ENCODE results near the gene YBX2. TPM values are rescaled to one million over a fixed set of nuclear protein-coding genes. Genes with fewer than 3 reads are reported as not detected.

YBX2 gene
- total RNA-seq, 2 experiments from 2014 or later = 0.10 to 0.55 TPM

GRCh38 chr17:7311110-7311705 is 16.8 kb upstream of the YBX2 start:
- POLR2A ChIA-PET = interaction anchor here (0.6 kb wide), 1 partner anchor 93 kb away, joined by 4 read pairs; the partner anchor contains the start of gene TMEM256
- CTCF ChIA-PET = interaction anchor here (1.0 kb wide), 1 partner anchor 26 kb away, joined by 4 read pairs; no protein-coding TSS in a partner anchor

DNA sequence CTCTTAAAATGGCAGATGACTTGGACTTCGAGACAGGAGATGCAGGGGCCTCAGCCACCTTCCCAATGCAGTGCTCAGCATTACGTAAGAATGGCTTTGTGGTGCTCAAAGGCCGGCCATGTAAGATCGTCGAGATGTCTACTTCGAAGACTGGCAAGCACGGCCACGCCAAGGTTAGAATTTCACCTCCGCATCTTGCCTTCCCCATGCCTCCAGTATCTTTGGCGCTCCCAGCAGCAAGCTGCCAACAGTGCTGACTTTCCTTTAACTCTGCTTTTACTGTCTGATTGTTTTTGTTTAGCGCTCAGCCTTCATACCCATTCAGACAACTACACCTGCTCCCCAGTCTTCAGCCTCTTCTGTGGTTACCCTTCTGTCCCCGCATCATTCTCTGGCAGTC is 15.2 kb upstream of the YBX2 start:
- ChIA-PET CTCF (interaction anchor here (1.1 kb wide), 1 partner anchor 12 kb away, joined by 3 read pairs; no protein-coding TSS in a partner anchor), POLR2A (interaction anchor here (0.5 to 2.0 kb wide), 7 partner anchors 20 to 267 kb away, joined by 3 to 12 read pairs (median 3); partner anchors contain the start of gene ACAP1)

DNA sequence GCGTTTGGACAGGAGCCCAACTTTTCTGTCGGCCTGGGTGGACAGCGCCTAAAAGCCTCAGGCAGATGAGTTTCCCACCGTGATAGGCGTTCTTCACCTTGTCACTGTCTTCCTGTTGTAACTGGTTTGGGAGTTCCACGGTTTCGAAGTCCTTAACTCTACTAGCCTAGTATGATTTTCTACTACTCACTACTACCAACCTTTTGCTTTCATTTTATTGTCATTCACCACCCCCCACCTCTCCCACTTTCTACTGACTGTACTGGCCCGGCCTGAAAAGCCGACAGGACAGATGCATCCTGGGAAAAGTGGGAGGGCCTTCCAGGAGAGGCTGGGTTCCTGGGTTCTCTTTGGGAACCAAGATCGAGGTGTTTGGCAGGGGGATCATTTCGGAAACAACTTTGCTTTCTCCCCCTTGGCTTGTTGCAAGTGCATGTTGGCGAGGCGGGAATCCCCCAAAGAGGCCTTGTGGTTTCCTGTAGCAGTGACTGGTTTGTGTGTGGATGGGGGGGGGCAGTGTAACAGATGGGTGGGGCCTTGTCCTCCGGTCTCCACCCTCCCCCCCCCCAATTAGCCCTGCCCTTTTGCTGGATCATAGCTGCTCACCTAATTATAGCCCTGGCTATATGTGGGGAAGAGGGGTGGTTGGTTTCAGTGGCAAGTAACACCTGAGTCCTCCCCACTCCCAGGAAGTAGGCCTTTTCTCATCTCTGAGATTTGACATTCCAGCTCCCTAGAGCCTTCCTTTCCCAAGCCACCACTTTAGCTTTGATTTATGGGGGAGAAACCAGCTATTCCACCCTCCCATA is 14.4 kb upstream of the YBX2 start:
- POLR2A ChIA-PET = interaction anchor here (0.5 to 2.0 kb wide), 12 partner anchors 21 to 939 kb away, joined by 3 to 12 read pairs (median 4); partner anchors contain the start of genes ACADVL, ACAP1, CTC1 and CTDNEP1
- CTCF ChIA-PET = interaction anchor here (0.6 to 1.1 kb wide), 2 partner anchors 10 to 13 kb away, joined by 3 to 4 read pairs; no protein-coding TSS in a partner anchor

- ChIA-PET POLR2A (interaction anchor here (0.5 to 2.0 kb wide), 9 partner anchors 22 to 940 kb away, joined by 3 to 12 read pairs (median 5); partner anchors contain the start of genes ACADVL, ACAP1, CTC1 and CTDNEP1), CTCF (no interaction called here)
Measured at GRCh38 chr17:7307686-7308624, 13.5 kb upstream of the YBX2 start.

DNA sequence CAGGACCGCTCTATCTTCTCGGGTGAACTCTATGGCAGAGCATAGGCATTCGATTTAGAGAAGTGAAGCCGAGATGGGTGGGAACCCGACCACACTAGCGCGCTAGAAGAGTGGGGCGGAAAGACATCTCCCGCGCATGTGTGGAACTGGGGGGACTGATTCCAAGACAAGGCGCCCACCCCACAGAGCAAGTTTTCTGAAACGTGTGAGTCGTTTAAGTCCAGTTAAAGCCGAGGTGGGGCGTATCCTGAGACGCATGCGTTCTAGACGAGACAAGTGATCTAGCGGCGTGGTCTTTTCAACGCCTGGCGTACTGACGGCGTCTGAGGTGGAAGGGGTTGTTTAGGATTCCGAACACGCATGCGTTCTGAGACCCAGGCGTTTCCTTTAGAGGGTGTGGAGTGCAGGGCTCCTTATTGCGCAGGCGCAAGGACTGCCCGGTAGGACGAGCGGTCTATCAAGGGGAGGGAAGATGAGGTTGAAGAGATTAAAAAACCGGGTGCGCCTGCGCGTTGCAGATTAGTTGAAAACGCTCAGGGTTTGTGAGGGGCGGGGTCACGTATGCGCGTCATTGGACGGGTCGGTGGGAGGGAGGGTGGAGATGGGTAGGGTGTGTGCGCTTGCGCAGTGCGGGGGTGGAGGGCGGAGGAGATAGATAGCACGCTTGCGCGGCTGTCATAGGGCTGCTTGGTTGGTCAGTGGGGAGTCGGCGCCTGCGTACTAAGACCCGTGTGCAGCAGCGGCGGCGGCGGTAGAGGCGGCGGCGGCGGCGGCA is 12.7 kb upstream of the YBX2 start, which contains the start of gene EIF5A:
TSS of gene EIF5A (plus strand) at position 718 of the 775 bp plus-strand sequence. CDS start 2,008 bp downstream, outside the sequence.
- POLR2A ChIA-PET = interaction anchor here (1.0 kb wide), 1 partner anchor 380 kb away, joined by 8 read pairs; the partner anchor contains the start of gene TP53
- CTCF ChIA-PET = interaction anchor here (2.3 kb wide), 1 partner anchor 11 kb away, joined by 8 read pairs; no protein-coding TSS in a partner anchor

DNA sequence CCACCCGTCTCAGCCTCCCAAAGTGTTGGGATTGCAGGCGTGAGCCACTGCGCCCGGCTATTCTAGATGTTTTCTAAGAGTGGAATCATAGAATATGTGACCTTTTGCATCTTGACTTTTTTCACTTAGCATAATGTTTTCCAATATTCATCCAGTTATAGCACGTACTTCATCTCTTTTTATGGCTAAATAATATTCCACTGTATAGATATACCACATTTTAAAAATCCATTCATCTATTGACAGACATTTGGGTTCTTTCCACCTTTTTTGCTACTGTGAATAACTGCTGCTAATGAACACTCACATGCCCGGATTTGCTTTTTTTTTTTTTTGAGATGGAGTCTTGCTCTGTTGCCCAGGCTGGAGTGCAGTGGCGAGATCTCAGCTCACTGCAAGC is 9.7 kb upstream of the YBX2 start:
- CTCF ChIA-PET = interaction anchor here (1.0 to 1.2 kb wide), 2 partner anchors 24 to 37 kb away, joined by 3 read pairs; no protein-coding TSS in a partner anchor
- POLR2A ChIA-PET = no interaction called here

DNA sequence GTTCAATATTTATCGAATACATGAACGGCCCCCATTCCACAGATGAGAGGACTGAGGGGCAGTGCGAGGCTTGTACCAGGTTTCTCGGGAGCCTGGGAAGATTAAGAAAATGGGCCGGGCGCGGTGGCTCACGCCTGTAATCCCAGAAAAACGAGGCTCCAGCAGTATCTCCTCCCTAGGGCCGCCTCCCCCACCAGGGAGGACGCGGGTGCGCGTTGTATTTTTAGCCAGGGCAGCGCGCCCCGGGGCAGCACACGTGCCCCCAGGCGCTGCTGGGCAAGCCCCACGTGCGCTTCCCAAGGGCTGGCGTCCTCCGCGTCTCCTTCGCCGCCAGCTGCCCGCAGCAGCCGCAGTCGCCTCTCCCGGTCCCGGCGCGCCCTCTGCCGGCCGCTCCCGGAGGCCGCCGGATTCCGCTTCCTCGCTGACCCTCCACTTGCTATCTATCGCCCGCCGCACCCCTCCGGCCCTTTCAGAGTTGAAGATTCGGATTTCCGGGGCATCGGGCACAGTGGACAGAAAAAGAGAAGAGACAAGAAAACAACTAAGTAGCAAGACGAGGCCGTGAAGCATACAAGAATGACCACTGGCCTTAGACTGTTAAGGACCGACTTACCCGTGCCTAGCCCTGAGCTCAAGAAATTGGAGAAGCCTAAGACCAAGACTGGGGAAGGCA is 1.9 kb upstream of the YBX2 start:
- POLR2A ChIA-PET = interaction anchor here (0.9 to 1.0 kb wide), 3 partner anchors 10 to 17 kb away, joined by 3 read pairs; no protein-coding TSS in a partner anchor
- CTCF ChIA-PET = interaction anchor here (0.6 to 2.5 kb wide), 27 partner anchors 8 to 280 kb away, joined by 3 to 50 read pairs (median 4); partner anchors contain the start of genes ACADVL, DLG4, DVL2 and SLC2A4

GRCh38 chr17:7295230-7296180 is 1.1 kb upstream of the YBX2 start:
- ChIA-PET CTCF (interaction anchor here (0.8 to 2.5 kb wide), 23 partner anchors 10 to 262 kb away, joined by 3 to 50 read pairs (median 5); partner anchors contain the start of genes ACADVL, DLG4, DVL2 and SLC2A4), POLR2A (interaction anchor here (0.9 to 1.0 kb wide), 2 partner anchors 10 to 18 kb away, joined by 3 read pairs; no protein-coding TSS in a partner anchor)

GRCh38 chr17:7293816-7294613 is 424 bp downstream of the YBX2 start:
- CTCF ChIA-PET = interaction anchor here (0.7 to 1.0 kb wide), 3 partner anchors 11 to 143 kb away, joined by 3 read pairs; no protein-coding TSS in a partner anchor
- POLR2A ChIA-PET = interaction anchor here (0.6 kb wide), 1 partner anchor 12 kb away, joined by 4 read pairs; no protein-coding TSS in a partner anchor

GRCh38 chr17:7293159-7293558 is 1.3 kb downstream of the YBX2 start:
- ChIA-PET POLR2A (no interaction called here), CTCF (interaction anchor here (0.7 to 1.2 kb wide), 5 partner anchors 12 to 144 kb away, joined by 3 read pairs; partner anchors contain the start of gene SLC2A4)

- ChIA-PET POLR2A (no interaction called here), CTCF (interaction anchor here (1.0 to 1.2 kb wide), 2 partner anchors 12 to 77 kb away, joined by 3 read pairs; partner anchors contain the start of gene SLC2A4)
Measured at GRCh38 chr17:7292729-7293128, 1.7 kb downstream of the YBX2 start.

- POLR2A ChIA-PET = no interaction called here
Measured at GRCh38 chr17:7292194-7292593, 2.2 kb downstream of the YBX2 start.

DNA sequence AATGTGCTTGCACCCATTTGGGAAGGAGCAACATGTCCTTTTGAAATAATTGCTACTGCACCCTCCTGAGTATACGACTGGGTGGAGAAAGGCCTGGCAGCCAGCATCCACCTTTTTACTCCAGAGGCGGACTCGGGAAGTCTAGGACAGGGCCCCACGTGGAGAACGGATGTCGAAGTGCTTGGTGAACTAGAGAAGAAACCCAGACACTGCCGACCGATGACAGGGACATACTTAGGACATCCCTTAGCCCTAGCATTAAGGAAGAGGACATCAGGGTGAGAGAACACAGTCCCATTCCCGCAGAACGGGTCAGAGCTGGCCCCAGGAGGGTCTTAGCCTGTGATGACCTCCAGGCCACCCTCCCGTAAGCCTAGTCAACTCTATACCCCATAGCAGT is 3.8 kb downstream of the YBX2 start:
- CTCF ChIA-PET = interaction anchor here (0.5 kb wide), 1 partner anchor 25 kb away, joined by 4 read pairs; no protein-coding TSS in a partner anchor
- POLR2A ChIA-PET = no interaction called here

More at GRCh38 chr17:7292194-7292593, 2.2 kb downstream of the YBX2 start:
- CTCF ChIA-PET = interaction anchor here (1.0 to 1.2 kb wide), 2 partner anchors 11 to 76 kb away, joined by 3 read pairs; partner anchors contain the start of gene SLC2A4

DNA sequence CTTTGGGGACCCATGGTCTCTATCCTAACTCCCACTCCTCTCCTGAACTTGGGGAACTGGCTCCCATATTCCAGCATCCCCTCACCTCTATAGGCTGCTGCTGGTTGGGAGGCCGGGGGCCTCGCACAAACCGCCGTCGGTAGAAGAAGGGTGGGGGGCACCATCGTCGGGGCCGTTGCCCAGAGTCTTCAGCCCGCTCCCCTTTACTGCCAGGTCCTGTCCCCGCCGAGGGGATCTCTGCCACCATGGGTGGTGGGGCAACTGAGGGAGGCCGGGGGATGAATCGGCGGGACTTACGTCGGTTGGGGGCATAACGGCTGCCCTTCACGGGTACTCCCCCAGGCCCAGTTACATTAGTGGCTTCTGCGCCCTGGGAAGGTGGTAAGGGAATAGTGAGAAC is 4.3 kb downstream of the YBX2 start:
- ChIA-PET POLR2A (no interaction called here), CTCF (no interaction called here)

Data from activated CD8-positive, alpha-beta memory T cell treated with anti-CD3 and anti-CD28 coated beads for 36 hours (primary cell).